ENCODE data around the gene FXYD5.

Gene FXYD5, protein sequence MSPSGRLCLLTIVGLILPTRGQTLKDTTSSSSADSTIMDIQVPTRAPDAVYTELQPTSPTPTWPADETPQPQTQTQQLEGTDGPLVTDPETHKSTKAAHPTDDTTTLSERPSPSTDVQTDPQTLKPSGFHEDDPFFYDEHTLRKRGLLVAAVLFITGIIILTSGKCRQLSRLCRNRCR

GRCh38 chr19:35154525-35155406, at the start of gene FXYD5:
FXYD5 (plus strand) TSS chr19:35154735; CDS start chr19:35155551, 816 bp downstream.
- DNase-seq: peak; percentile 63

DNA sequence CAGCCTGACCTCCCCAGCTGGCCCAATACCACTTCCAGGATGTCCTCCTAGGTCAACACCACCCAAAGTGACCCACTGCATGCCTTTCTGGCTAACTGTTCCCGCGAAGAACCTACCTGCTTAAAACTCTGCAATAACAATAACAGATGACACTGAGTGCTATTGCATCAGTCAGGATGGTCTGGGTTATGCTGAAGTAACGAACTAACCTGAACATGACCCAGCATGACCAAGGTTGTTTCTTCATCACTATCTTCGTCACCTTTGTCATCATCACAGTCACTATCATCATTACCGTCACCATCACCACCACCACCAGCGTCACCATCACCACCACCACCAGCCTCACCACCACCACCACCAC, 49.5 kb upstream of the FXYD5 start:
- no peak for DNase-seq

DNA sequence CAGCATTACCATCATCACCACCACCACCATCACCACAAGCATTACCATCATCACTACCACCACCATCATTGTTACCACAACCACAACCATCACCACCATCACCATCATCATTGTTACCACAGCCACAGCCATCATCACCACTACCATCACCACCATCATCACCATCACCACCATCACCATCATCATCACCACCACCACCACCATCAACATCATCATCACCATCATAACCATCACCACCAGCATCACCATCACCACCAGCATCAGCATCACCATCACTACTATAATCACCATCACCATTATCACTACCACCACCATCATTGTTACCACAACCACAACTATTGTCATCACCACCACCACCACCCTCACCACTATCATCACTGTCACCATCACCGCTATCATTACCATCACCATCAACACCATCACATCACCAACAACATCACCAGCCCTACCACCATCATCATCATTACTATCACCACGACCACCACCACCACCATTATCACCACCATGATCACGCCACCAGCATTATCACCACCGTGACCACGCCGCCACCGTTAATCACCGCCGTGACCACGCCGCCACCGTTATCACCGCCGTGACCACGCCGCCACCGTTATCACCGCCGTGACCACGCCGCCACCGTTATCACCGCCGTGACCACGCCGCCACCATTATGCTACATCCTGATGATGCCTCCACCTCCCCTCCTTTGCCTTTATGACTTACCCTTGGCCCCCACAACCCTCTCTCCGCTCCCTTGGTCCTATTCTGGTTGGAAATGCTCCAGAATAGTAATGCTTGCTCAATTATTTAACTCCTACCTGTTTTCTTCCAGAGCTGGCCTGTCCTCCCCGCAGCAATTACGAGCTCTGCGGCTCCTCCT, 48.9 kb upstream of the FXYD5 start:
- DNase-seq: no peak

DNA sequence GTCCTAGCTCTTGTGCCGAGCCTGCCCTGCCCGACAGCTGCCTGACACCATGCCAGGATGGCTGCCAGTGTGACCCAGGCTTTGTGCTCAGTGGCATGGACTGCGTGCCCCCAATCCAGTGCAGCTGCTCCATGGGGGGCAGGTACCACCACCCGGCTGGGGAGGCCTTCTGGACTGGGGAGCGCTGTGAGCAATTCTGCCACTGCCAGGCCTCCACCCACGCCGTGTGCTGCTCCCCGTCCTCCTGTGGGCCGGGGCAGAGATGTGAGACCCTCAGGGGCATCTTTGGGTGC, 48.3 kb upstream of the FXYD5 start:
- no peak for DNase-seq

DNA sequence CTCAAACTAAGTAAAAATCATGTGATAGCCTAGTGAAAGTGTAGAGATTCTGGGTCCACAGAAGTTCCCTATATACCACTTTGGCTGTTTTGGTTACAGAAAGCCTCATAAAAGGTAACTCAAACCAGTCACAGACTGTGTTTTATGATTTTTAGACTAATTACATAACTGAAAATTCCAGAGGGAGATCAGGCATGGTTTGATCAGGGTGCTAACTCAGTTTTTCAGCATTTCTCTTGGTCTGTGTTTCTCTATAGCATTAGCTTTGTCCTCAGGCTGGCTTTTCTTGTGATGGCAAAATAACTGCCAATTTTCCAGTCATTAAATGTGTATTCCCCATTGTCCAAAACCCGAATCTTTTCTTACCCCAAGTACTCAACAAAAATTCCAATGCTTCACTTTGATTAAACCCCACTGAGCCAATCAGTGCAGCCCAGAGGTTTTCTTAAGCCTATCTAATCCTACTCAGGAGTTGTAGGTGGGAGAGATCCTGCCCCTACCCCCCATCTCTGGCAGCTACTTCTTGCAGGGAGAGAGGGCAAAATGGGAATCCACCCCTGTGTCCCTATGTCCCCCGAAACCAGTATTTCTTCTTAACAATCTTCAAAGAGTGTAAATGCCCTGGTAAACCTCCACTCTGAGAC, 47.5 kb upstream of the FXYD5 start:
- DNase-seq: no peak

- no peak for DNase-seq
Measured at GRCh38 chr19:35107545-35107944, 47.0 kb upstream of the FXYD5 start.

- DNase-seq: no peak
Measured at GRCh38 chr19:35108730-35109129, 45.8 kb upstream of the FXYD5 start.

DNA sequence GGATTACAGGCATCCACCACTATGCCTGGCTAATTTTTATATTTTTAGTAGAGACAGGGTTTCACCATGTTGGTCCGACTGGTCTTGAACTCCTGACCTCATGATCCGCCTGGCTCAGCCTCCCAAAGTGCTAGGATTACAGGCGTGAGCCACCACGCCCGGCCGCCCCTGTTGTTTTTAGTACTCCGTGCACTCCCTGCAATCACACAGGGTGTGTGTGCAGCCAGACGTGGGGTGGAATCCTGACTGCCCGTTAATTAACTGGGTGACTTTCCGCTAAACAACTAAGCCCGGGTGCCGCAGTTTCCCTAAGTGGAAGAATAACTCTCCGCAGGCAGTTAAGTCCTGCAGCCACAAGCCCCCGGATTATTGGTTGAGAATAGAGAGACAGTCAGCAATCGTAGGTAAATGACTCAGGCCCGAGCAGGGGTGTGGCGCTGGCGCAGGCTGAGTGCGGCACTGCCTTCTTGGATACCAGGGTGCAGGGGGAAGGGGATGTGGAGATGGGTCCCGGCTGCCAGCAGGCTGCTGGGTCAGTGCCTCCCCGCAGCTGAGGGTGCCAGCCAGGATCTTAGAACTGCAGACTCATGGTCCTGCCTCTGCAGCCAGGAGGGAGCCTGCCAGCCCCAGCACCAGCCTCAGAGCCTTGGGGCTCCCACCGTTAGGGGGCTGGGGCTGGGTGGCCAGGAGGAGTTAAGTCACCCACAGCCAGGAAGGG, 45.0 kb upstream of the FXYD5 start:
- DNase-seq: no peak

GRCh38 chr19:35110974-35111373, 43.6 kb upstream of the FXYD5 start:
- no peak for DNase-seq

DNA sequence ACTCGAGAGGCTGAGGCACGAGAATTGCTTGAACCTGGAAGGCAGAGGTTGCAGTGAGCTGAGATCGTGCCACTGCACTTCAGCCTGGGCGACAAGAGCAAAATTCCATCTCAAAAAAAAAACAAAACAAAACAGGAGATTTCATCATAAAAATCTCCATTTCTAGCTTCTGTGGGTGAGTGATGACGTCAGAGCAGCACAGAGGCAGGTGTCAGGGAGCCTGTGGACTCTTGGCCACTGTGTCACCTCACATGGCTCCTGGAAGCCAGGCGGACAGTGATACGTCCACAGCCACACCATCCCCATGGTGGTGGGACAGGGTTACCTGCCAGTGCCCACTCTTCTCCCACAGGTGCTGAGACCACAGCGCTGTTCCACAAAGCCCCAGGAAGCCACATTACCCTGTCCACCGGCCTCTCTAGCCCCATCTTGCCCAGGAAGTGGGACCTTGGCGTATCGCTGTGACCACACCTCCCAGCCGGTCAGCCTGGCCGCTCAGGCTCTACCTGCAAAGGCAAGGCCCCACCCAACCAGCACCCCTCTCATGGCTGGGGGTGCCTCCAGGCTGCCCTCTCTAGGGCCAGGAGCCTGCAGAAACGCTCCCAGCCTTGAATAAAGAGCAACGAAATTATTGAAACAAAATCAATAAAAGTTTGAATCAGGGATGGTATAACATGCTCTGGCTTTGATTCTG, 41.4 kb upstream of the FXYD5 start:
- DNase-seq: no peak

GRCh38 chr19:35114353-35115176, 40.0 kb upstream of the FXYD5 start:
- peak; percentile 69 for DNase-seq

- DNase-seq: no peak
Measured at GRCh38 chr19:35115177-35115951, 39.2 kb upstream of the FXYD5 start, which contains the start of gene FXYD3. FXYD3 (plus strand) TSS chr19:35115823; CDS start chr19:35119377, 3,554 bp downstream.

DNA sequence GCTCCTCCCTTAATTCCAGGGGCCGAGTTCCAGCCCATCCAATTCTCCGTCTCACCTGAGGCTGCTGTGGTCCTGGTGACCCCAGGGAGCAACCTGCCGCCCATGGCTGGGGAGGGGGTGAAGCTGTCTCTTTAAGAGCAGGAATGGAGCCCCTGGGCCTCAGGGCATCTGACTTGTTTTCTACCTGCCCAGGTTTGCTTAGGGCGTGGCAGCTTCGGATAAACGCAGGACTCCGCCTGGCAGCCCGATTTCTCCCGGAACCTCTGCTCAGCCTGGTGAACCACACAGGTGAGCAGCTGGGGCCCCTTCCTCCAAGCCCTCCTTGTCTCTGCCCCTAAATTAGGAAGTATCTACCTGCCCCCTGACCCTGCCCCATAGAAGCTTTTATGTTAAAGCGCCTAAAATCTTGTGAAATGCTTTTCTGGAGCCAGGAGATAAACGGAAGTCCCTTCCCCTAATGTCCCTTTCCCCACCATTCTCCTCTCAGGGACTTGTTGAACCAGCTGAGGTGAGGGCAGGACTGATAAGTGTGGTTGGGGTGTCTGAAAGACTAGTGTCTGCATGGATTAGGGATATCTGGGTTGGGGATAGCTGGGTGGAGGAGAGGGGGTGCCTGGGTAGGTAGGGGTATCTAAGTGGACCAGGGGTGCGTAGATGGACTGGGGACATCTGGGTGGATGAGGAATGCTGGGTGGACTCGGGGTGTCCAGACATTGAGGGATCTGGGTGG, 38.3 kb upstream of the FXYD5 start:
- no peak for DNase-seq

- DNase-seq: no peak
Measured at GRCh38 chr19:35117116-35117515, 37.4 kb upstream of the FXYD5 start.

GRCh38 chr19:35117799-35118198, 36.7 kb upstream of the FXYD5 start:
- DNase-seq: no peak

- no peak for DNase-seq
Measured at GRCh38 chr19:35118268-35119020, 36.1 kb upstream of the FXYD5 start.

- DNase-seq: no peak
Measured at GRCh38 chr19:35119091-35119490, 35.4 kb upstream of the FXYD5 start.

DNA sequence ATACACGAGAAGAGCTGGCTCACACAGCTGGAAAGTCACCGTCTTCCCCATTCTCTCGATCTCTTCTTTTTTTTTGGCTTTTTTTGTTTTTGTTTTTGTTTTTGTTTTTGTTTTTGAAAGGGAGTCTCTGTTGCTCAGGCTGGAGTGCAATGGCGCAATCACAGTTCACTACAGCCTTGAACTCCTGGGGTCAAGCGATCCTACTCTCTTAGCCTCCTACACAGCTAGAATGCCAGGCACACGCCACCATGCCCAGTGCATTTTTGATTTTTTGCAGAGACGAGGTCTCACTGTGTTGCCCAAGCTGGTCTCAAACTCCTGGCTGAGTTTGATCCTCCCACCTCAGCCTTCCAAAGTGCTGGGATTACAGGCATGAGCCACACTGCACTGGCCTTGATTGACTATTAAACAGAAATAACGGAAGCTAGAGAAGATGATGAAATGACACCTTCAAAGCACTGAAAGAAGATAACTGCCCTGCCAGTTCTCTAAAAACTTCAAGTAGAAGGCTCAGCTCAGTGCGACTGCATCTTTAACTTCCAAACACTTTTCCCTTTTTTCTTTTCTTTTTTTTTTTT, 34.9 kb upstream of the FXYD5 start:
- DNase-seq: no peak
